Activated naive CD8-positive, alpha-beta T cell (primary cell): ENCODE results near the gene ADARB2.
"Not testable (repeated sequence)": the region's sequence is repeated elsewhere in the genome, so short reads cannot be mapped to it uniquely, and the experiment has no call there.

ENCODE experiments used
- H3K27ac Mint-ChIP-seq: one replicate; pipeline ENCODE4 v1.8.0; 2021; ENCODE audit warnings: mixed read lengths
- H3K27me3 Mint-ChIP-seq: one replicate; pipeline ENCODE4 v1.8.0; 2021; ENCODE audit warnings: mixed read lengths
- H3K36me3 Mint-ChIP-seq: one replicate; pipeline ENCODE4 v1.8.0; 2021; ENCODE audit warnings: mixed read lengths
- H3K4me1 Mint-ChIP-seq: one replicate; pipeline ENCODE4 v1.8.0; 2021; ENCODE audit warnings: low read depth, mixed read lengths
- H3K4me3 Mint-ChIP-seq: one replicate; pipeline ENCODE4 v1.8.0; 2021; ENCODE audit warnings: mild to moderate bottlenecking, mixed read lengths
- H3K9me3 Mint-ChIP-seq: one replicate; pipeline ENCODE4 v1.8.0; 2021; ENCODE audit warnings: low read depth, mixed read lengths

The ADARB2 gene

DNA sequence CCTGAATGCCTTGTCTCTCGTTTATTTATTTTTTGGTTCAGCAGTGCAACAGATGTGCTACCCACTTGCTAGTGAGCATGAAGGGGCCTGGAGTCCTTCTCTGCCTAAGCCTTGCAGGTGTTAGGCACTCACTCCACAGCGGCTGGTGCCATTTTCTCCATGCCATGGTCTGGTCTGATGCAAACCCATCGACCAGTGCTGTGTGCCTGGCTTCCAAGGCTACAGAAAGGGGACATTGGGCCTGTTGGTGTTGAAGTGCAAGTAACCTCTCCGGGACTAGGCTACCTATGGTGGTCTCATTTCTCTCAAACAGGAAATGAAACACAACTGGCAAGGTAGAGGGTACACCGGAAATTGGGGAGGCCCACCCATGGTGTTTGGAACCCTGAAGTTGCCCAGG, 198.1 kb downstream of the ADARB2 start:
- no peaks in the 10 kb centered on the region for H3K9me3 Mint-ChIP-seq
- no peaks in the 10 kb centered on the region for H3K4me1 Mint-ChIP-seq
- no peaks in the 10 kb centered on the region for H3K36me3 Mint-ChIP-seq
- no peak overlapping the region for H3K27ac Mint-ChIP-seq
- no peak overlapping the region for H3K4me3 Mint-ChIP-seq
- H3K27me3 Mint-ChIP-seq = peaks cover 2% of the 10 kb centered on the region

DNA sequence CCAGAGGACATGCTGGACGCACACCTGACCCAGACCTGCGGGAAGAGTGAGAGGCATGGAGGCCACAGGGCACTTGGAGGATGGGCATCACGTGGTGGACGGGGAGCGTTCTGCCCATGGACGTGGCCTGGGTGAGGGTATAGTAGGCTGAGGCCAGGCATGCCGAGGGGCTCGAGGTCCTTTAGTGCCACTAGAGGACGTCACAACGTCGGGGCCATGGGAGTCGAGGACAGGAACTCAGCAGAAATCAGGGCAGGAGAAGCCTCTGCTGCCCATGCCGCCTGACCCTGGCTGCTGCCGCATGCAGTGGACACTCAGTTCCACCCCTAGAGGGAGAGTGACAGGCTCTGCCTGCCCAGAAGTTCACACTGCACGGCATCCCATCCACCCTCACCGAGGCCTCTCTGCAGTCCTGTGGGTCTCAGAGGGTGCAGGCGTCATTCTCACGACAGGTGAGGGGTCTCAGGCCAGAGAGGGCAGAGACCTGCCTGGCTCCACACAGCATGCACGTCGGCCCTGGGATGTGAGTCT, 198.7 kb downstream of the ADARB2 start:
- Mint-ChIP-seq H3K27ac (no peak overlapping the region), H3K36me3 (no peaks in the 10 kb centered on the region), H3K4me1 (no peaks in the 10 kb centered on the region), H3K4me3 (no peak overlapping the region), H3K9me3 (no peaks in the 10 kb centered on the region), H3K27me3 (peaks cover 2% of the 10 kb centered on the region)

DNA sequence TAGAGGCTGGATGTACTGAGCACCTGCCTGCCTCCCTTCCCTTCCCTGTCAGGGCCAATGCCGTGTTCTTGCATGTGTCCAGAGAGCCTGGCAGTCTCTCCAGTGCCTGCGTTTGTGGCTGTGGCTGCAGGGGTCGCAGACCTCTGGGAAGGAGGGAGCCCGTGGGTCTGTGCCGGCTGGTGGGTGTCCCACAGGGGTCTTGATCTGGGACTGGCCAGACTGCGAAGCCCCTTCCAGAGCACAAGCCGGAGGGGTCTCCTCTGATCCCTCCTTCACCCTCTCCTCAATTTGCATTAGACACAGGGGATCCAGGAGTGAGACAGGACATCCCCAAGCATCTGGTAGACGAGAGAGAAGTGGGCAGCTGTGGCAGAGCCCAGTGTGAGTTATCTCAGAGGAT, 199.2 kb downstream of the ADARB2 start:
- no peaks in the 10 kb centered on the region for H3K36me3 Mint-ChIP-seq
- H3K4me1 Mint-ChIP-seq = no peaks in the 10 kb centered on the region

DNA sequence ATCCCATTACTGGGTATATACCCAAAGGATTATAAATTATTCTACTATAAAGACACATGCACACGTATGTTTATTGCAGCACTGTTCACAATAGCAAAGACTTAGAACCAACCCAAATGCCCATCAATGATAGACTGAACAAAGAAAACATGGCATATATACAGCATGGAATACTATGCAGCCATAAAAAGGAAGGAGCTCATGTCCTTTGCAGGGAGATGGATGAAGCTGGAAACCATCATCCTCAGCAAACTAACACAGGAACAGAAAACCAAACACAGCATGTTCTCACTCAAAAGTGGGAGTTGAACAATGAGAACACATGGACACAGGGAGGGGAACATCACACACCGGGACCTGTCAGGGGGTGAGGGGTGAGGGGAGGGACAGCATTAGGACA, 199.9 kb downstream of the ADARB2 start:
- not testable (repeated sequence) for H3K4me1 Mint-ChIP-seq, H3K9me3 Mint-ChIP-seq, H3K27me3 Mint-ChIP-seq, H3K4me3 Mint-ChIP-seq, H3K36me3 Mint-ChIP-seq, H3K27ac Mint-ChIP-seq

More for the DNA sequence above, 199.2 kb downstream of the ADARB2 start:
- H3K4me3 Mint-ChIP-seq = no peak overlapping the region
- no peaks in the 10 kb centered on the region for H3K9me3 Mint-ChIP-seq
- H3K27ac Mint-ChIP-seq = no peak overlapping the region
- peaks cover 2% of the 10 kb centered on the region for H3K27me3 Mint-ChIP-seq

DNA sequence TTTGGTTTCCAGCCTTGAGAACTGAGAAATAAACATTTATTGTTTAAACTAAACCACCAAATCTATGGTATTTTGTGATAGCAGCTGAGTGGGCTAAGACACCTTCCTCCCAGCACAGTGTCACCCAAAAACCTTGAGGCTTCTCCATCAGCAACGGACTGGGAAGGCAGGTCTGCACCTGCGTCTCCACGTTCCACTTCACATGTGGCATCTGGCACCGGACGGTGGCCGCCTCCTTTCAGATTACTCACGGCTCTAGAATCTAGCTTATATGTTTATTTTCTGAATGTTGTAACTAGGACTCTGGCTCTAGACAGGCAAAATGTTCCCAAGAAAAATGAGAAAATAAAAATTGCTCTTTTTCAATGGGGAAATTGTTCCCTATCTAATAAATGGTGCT, 201.0 kb downstream of the ADARB2 start:
- Mint-ChIP-seq H3K4me1 (no peaks in the 10 kb centered on the region), H3K9me3 (no peaks in the 10 kb centered on the region), H3K4me3 (no peak overlapping the region), H3K36me3 (no peaks in the 10 kb centered on the region), H3K27me3 (peaks cover 2% of the 10 kb centered on the region), H3K27ac (no peak overlapping the region)

DNA sequence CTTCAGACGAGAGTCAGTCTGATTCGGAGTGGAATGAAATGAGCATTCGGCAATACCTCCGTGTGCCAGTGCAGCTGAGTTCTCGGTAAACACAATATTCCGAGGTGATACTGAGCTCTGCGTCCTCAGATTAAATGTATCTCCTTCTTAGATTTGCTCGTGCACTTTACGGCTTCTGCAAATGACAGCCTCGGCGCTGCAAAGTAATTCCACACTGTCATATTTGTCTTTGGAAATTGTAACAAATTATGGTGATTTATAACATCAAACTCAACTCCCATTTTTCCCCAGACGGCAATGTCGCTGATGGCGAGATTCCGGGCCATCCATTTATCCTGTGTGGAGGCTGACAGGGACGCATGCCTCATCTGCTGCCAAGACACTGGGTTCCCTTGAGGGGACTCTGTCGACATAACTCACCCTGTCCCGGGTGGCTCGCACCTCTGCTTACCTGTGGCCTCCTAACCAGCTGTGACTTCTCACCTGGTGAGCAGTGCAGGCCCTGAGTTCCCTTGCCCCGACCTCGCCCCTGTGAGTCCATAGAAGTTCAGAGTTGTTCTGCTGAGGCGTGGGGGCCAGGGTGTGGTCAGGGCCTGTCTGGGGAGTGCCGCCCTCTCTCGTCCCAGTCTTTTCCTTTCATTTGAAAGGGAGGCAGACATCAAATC, 201.9 kb downstream of the ADARB2 start:
- no peaks in the 10 kb centered on the region for H3K36me3 Mint-ChIP-seq
- H3K27me3 Mint-ChIP-seq = peaks cover 7% of the 10 kb centered on the region
- no peaks in the 10 kb centered on the region for H3K4me1 Mint-ChIP-seq
- H3K27ac Mint-ChIP-seq = no peak overlapping the region
- no peak overlapping the region for H3K4me3 Mint-ChIP-seq
- no peaks in the 10 kb centered on the region for H3K9me3 Mint-ChIP-seq

DNA sequence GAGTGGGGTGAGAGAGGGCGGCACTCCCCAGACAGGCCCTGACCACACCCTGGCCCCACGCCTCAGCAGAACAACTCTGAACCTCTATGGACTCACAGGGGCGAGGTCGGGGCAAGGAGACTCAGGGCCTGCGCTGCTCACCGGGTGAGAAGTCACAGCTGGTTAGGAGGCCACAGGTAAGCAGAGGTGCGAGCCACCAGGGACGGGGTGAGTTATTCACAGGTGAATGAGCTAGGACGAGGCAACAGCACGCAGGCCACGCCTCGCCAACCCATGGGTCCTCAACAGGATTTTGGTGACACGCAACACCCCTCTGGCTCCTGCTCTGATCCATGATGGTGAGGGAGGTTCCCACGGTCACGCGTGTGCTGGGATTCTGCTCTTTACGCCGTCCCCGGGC, 202.5 kb downstream of the ADARB2 start:
- H3K4me1 Mint-ChIP-seq = no peaks in the 10 kb centered on the region
- no peaks in the 10 kb centered on the region for H3K36me3 Mint-ChIP-seq
- H3K9me3 Mint-ChIP-seq = no peaks in the 10 kb centered on the region
- peaks cover 12% of the 10 kb centered on the region for H3K27me3 Mint-ChIP-seq
- H3K27ac Mint-ChIP-seq = no peak overlapping the region
- no peak overlapping the region for H3K4me3 Mint-ChIP-seq

DNA sequence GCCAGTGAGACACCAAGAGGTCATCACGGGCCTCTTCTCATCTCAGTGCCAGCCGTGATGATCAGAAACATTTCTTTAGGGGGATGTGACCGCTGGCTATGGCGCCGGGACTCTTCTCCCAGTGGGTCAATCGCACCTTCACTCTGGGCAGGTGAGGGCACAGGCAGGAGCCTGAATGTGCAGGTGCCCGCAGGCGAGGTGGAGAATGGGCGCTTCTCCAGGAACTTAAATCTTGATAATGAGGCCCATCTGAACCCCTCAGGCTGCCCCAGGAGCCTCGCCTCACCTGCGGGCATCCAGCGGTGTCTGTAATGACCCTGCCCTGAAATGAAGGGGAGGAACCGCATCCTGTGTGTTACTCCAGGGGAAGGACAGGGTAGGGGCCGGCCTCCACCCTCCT, 204.7 kb downstream of the ADARB2 start:
- Mint-ChIP-seq H3K4me1 (no peaks in the 10 kb centered on the region), H3K27me3 (peaks cover 14% of the 10 kb centered on the region), H3K36me3 (no peaks in the 10 kb centered on the region), H3K27ac (no peak overlapping the region), H3K4me3 (no peak overlapping the region), H3K9me3 (no peaks in the 10 kb centered on the region)

DNA sequence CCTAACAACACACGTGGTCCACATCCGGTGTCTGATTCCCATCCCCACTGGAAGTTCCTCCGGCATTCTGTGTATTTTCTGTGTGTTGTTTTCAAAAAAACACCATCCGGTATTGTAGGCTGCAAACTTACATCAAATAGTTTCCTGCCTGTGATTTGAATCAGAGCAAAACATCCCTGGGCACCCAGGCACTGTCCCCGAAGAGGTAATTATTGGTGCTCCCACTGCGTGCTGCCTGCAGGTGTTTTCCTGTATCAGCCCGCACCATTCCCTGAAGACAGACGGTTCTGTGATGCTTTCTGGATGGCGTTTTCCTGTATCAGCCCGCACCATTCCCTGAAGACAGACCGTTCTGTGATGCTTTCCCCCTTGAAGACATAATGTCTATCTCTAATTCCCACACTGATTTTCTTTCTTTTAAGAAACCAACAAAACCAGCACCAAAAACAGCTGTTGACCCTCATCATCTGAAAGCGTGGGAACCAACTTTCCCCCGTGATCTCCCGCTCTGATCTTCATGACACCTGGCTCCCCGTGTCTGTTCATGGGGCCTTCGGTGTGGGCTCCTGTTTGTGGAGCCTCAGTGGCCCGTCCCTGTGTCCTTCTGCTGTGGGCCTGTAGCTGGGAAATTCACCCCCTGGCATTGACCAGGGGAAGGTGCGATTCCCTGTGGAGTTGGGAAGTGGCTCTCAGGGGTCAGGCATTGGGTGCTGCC, 205.3 kb downstream of the ADARB2 start:
- Mint-ChIP-seq H3K9me3 (no peaks in the 10 kb centered on the region), H3K27me3 (peaks cover 17% of the 10 kb centered on the region), H3K4me1 (no peaks in the 10 kb centered on the region), H3K27ac (no peak overlapping the region), H3K4me3 (no peak overlapping the region), H3K36me3 (no peaks in the 10 kb centered on the region)

DNA sequence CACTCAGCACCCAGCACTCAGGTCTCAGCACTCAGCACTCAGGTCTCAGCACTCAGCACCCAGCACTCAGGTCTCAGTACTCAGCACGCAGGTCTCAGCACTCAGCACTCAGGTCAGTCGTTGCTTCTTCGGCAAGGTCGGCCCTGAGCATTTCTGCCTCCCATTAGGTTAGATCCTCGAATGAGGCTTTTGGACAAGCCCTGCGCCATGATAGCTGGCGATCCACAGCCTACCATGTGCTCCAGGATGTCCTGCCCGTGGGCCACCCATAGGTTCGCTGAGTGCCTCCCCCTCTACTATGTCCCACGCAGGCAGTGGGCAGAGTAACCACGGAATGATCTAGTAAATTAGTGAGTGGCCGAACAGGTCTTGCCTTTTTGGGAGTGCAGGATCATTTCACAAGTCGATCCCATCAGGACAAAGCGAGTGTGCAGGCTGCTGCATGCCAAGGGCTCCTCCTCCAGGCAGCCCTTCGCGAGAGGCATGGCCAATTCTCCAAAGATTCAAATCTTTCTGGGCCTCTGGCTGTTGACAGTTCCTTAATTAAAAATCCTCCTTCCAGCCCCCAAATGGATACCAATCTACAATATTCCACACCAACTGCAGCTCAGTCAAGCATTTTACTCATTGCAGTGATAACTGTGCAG, 206.3 kb downstream of the ADARB2 start:
- H3K27ac Mint-ChIP-seq = no peak overlapping the region
- no peaks in the 10 kb centered on the region for H3K4me1 Mint-ChIP-seq
- no peaks in the 10 kb centered on the region for H3K36me3 Mint-ChIP-seq
- peaks cover 17% of the 10 kb centered on the region for H3K27me3 Mint-ChIP-seq
- H3K9me3 Mint-ChIP-seq = no peaks in the 10 kb centered on the region
- H3K4me3 Mint-ChIP-seq = no peak overlapping the region

DNA sequence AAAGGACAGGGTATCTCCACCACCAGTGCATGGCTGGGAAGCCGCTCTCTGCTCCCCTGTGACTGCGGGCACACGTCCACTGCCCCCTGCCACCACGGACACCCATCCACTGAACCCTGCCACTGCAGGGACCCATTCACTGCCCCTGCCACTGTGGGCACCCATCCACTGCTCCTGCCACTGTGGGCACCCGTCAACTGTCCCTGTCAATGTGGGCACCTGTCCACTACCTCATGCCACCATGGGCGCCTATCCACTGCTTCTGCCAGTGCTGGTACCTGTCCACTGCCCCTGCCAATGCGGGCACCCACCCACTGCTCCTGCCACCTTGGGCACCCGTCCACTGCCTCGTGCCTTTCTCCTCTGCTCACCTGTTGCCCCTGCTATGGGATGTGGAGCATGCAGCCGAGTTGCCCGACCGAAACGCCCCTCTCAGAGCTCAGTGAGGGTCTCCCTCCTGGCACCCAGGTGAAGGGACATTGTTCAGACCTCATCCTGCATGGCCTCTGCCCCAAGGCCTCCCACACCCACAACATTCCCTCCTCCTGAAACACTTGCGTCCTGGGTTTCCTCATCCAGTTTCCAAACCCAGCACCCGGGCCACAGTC, 207.4 kb downstream of the ADARB2 start:
- Mint-ChIP-seq H3K27ac (no peak overlapping the region), H3K36me3 (no peaks in the 10 kb centered on the region), H3K4me1 (no peaks in the 10 kb centered on the region), H3K9me3 (no peaks in the 10 kb centered on the region), H3K27me3 (peaks cover 21% of the 10 kb centered on the region), H3K4me3 (no peak overlapping the region)

DNA sequence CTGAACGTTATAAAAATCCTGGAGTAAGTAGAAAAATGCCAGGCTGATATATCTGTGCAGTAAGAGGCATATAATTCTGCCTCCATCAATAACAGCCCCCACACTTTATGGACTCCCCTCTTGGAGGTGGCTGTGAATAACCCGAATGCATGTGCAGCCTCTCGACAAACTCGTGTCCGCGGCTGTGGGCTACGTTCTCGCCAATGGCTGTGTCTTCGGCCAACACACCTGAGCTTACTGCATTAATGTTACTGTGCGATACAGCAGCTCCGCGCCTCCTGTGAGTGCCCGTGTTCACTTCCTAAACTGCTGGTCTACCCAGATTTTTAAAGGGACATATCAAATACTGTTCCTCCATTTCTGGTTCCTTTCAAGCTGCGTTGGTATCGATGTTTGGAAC, 209.4 kb downstream of the ADARB2 start:
- Mint-ChIP-seq H3K27ac (no peak overlapping the region), H3K4me3 (no peak overlapping the region), H3K4me1 (no peaks in the 10 kb centered on the region), H3K9me3 (no peaks in the 10 kb centered on the region), H3K27me3 (peaks cover 19% of the 10 kb centered on the region), H3K36me3 (no peaks in the 10 kb centered on the region)

DNA sequence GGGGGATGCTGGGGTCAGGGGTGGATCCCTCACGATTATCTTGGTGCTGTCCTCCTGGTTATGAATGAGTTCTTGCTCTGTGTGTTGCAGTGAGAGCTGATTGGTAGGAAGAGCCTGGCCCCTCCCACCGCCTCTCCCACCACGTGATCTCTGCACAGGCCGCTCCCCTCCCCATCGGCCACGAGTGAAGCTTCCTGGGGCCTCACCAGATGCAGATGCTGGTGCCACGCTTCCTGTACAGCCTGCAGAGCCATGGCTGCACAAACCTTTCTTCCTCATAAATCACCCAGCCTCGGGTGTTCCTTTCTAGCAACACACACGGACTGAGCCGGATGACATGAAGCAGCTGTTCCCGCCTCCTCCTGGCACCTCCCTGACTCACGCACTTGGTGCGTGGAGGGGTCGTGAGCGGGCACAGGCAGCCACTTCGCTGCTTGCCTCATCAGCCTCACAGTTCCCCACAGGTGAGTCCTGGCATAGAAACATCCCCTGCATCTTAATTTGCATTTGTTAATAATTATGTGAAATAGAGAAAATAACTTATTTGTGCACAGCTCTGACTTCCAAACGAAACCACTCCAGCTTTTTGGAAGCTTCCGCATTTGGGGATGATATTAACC, 210.8 kb downstream of the ADARB2 start:
- Mint-ChIP-seq H3K36me3 (no peaks in the 10 kb centered on the region), H3K4me1 (no peaks in the 10 kb centered on the region), H3K27ac (no peak overlapping the region), H3K4me3 (no peak overlapping the region), H3K9me3 (no peaks in the 10 kb centered on the region), H3K27me3 (peaks cover 19% of the 10 kb centered on the region)

DNA sequence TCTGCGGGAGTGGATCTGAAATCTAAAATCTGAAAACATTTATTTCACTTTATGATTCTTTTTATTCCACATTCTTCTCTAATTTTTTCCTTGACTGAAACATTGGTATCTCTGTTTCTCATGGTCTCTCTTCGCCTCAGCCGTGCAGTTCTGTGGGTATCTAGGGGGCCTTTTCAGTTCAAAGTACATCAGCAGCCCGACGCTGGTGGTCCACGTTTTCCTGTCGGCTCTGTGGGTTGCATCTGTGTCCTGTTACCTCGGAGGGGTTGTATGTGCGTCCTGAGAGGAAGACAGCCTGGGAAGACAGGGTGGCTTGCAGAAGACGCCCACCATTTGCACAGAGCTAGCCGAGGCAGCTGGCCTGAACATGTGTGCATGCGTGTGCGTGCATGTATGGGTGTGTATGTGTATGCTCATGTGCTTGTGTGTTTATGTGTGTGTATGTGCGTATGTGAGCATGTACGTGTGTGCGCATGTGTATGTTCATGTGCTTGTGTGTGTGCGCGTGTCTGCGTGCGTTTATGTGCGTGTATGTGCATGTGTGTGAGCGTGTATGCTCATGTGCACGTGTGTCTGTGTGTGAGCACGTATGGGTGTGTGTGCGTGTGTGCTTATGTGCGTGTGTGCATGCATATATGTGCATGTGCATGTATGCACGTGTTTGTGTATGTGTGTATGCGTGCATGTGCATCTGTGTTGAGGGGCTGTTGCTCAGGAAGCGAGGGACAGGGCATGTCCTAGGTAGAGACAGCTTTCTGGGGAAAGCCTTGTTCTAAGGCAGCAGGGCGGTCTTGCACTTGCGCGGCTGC, 211.8 kb downstream of the ADARB2 start:
- Mint-ChIP-seq H3K4me3 (no peak overlapping the region), H3K27ac (no peak overlapping the region), H3K36me3 (no peaks in the 10 kb centered on the region), H3K4me1 (no peaks in the 10 kb centered on the region), H3K27me3 (peaks cover 16% of the 10 kb centered on the region), H3K9me3 (no peaks in the 10 kb centered on the region)
